SKM-1 treated with dmso at 0.1 percent for 144 hours (cell line): ENCODE results near the gene KRTAP4-2.
"Not testable (repeated sequence)": the region's sequence is repeated elsewhere in the genome, so short reads cannot be mapped to it uniquely, and the experiment has no call there.

Experiments used
- DNase-seq: peaks from one replicate; lab custom pipeline; 2025; ENCODE audit not compliant: unreplicated experiment; lab: John Stamatoyannopoulos, UW

The KRTAP4-2 gene

DNA sequence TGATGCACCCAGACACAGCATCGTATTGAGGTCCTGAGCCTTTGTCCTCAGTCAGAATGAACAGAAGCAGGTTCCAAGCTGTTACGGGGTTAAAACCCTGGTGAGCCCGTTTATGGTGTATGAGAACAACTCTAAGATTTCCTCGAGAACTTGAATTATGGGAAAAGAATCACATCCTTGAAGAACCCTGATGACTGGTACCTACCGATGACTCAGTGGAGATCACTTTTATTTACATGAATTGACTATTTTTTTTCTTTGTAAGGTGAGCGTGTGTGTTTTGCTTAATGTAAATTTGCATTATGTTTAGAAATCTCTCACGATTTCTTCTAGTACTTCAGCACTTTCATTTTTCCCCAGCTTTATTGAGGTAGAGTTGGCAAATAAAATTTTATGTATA is 14.2 kb downstream of the KRTAP4-2 start:
- DNase-seq = no peak

DNA sequence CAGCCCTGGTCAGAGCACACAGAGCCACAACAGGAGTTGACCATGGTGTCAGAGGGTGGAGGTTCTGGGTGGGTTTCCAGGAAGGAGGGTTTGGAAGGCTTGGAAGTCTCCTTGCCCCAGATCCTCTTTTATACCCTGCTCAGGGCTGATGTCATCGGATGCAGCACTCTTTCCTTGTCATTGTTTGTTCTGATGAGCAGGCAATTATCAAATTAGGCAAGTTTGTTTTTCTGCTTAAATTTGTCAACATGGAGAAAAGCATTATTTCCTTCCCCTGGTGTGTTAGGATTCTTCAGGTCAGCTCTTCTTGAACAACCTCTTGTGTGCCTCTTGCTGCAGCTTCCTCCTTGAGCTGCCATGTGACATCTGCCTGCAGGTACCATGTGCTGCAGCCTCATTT is 17.4 kb downstream of the KRTAP4-2 start, which contains the start of gene KRTAP4-4:
KRTAP4-4 (minus strand) TSS at position 101 of the 400 bp plus-strand sequence; CDS start at position 44, 57 bp downstream.
- DNase-seq = no peak

DNA sequence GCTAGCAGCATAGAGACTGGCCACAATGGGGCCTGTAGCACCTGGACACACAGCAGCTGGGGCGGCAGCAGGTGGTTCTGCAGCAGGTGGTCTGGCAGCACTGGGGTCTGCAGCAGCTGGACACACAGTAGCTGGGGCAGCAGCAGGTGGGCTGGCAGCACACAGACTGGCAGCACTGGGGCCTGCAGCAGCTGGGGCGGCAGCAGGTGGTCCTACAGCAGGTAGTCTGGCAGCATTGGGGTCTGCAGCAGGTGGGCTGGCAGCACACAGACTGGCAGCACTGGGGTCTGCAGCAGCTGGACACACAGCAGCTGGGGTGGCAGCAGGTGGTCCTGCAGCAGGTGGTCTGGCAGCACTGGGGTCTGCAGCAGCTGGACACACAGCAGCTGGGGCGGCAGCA is 17.8 kb downstream of the KRTAP4-2 start:
- DNase-seq = not testable (repeated sequence)

GRCh38 chr17:41153856-41154255 is 24.2 kb downstream of the KRTAP4-2 start:
- no peak for DNase-seq

- DNase-seq = no peak
Observed at GRCh38 chr17:41151525-41151924, 26.5 kb downstream of the KRTAP4-2 start.

DNA sequence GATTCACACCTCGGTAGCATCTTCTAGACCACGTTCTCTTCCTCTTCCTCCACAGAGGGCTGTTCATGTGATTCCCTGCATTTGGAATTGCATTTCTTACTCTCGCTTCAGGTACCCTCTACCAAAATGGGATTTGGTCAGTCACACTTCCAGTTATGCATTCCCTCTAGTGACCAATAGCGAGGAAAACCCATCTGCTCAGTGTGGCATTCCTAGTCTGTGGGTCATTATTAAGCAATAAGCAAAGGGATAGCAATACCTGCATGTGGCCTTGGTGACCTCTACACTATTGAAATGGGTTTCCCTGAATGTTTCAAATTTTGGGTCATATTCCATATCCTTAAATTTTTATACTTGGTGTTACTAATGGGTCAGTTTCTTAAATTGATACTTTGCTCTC is 28.0 kb downstream of the KRTAP4-2 start:
- DNase-seq = no peak

GRCh38 chr17:41149652-41149985 is 28.4 kb downstream of the KRTAP4-2 start, which contains the start of gene KRTAP4-5:
KRTAP4-5 (minus strand) TSS chr17:41149825; CDS start chr17:41149767, 58 bp downstream.
- DNase-seq = no peak

DNA sequence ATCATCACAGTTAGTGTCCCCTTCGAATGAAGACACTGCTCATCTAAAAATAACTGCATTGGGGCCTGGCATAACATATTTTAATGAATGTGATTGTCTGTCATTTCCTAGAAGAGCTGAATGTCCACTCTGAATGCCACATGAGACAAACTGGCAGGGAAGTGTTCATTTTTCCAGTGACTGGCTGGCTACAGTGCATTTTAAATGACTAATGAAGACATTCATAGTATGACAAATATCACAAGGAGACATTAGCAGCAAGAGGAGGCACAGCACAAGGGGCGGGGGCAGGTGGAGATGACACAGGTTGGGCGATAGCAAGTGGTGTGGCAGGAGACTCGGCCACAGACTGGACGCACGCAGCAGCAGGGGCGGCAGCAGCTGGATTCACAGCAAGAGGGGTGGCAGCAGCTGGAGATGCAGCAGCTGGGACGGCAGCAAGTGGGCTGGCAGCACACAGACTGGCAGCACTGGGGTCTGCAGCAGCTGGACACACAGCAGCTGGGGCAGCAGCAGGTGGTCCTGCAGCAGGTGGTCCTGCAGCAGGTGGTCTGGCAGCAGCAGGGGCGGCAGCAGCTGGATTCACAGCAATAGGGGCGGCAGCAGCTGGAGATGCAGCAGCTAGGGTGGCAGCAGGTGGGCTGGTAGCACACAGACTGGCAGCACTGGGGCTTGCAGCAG is 28.9 kb downstream of the KRTAP4-2 start:
- DNase-seq = not testable (repeated sequence)

GRCh38 chr17:41147531-41148204 is 30.4 kb downstream of the KRTAP4-2 start:
- DNase-seq = no peak

DNA sequence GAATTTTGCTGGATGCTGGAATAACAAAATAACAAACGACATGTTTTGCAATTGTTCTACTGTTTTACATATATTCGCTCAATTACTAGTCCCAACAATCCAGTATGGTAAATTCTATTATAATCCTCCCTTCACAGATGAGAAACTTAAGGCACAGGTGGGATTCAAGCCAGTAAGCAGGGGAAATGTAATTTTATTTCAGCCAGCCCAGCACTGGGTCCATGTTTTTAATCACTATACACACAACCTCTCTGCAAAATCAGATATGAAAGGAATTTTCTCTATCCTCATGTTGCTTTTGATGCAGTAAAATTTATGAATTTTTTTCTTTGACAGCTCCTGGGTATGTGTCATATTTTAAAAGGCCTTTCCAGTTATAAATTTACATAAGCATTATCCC is 32.8 kb downstream of the KRTAP4-2 start:
- no peak for DNase-seq

- no peak for DNase-seq
Observed at GRCh38 chr17:41144846-41145245, 33.2 kb downstream of the KRTAP4-2 start.

DNA sequence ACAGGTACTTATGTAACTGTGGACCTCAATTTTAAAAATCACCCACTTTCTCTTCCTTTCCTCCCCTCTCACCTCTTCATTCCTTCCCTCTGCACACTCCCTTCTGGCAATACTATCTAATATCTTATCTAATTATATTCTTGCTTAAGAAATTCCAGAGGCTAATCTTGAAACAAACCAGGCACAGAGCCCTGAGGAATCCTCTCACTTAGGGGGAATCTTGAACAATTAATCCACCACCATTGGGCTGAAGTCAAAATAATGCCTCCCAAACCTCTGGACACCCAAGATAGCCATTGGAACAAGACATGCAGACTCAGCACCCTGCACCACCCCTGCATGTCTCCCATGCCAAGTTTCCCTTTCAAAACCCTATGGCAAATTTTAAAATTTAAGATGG is 36.7 kb downstream of the KRTAP4-2 start:
- no peak for DNase-seq

GRCh38 chr17:41140360-41141131 is 37.5 kb downstream of the KRTAP4-2 start, which contains the start of gene KRTAP4-6:
KRTAP4-6 (minus strand) TSS chr17:41140544; CDS start chr17:41140487, 57 bp downstream.
- DNase-seq = no peak

DNA sequence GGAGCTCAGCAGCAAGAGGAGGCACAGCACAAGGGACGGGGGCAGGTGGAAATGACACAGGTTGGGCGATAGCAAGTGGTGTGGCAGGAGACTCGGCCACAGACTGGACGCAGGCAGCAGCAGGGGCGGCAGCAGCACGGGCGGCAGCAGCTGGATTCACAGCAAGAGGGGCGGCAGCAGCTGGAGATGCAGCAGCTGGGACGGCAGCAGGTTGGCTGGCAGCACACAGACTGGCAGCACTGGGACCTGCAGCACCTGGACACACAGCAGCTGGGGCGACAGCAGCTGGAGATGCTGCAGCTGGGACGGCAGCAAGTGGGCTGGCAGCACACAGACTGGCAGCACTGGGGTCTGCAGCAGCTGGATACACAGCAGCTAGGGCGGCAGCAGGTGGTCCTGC is 38.2 kb downstream of the KRTAP4-2 start:
- not testable (repeated sequence) for DNase-seq

GRCh38 chr17:41133880-41134735 is 43.9 kb downstream of the KRTAP4-2 start:
- no peak for DNase-seq

GRCh38 chr17:41131979-41132378 is 46.0 kb downstream of the KRTAP4-2 start:
- DNase-seq = no peak
